Measurements from ENCODE around the gene ENAH. TPM values are rescaled to one million over a fixed set of nuclear protein-coding genes. Genes with fewer than 3 reads are reported as not detected.
"Not testable (repeated sequence)": the region's sequence is repeated elsewhere in the genome, so short reads cannot be mapped to it uniquely, and the experiment has no call there.

Gene ENAH
- 100 to 1,000 TPM; 158 to 295 (median 225) TPM for total RNA-seq

DNA sequence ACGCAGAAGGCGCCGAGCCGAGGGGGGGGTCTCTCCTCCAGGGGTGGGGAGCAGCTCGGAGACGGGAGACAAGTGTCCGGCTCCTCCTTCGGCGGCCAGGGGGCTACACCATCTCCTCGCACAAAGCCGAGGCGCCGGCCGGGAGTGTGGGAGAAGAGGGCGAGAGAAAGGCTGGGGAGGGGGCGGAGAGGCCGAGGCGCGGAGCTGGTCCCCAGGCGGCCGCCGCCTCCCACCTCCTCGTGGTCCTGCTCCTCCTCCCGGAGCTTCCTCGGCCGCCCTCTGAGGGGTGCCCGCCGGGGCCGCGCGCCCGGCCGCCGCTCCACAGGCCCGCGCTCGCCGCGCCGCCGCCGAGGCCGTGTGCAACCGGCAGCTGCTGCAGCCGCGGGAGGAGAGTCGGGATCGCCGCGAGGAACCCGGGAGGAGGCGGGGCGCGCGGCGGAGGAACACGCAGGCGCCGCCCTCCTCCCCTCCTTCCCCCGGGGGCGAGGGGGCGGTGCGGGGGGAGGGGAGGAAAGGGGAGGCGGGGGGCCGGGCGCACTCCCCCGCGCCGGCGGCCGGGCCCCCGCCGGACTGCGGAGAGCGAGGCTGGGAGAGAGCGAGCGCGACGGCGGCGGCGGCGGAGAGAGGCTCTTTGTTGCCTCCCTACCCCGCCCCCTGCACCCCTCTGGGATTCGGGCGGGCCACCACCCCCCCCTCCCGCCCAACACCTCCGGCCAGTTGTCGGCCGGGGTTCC is at the start of gene ENAH:
TSS of gene ENAH (minus strand) at position 395 of the 734 bp plus-strand sequence. CDS start 433 bp downstream, outside the sequence.
- H3K9me3 ChIP-seq = no peaks in the 10 kb centered on the region
- ATAC-seq = peak; percentile 83
- TF ChIP-seq POLR2AphosphoS5 (IDR thresholded peaks at IDR 0.05) (peak; percentile 65), POLR2A (IDR thresholded peaks at IDR 0.05) (peak; percentile 53 to 97), EP300 (IDR thresholded peaks at IDR 0.05) (no peak)
- TF ChIP-seq, protein P1, sequence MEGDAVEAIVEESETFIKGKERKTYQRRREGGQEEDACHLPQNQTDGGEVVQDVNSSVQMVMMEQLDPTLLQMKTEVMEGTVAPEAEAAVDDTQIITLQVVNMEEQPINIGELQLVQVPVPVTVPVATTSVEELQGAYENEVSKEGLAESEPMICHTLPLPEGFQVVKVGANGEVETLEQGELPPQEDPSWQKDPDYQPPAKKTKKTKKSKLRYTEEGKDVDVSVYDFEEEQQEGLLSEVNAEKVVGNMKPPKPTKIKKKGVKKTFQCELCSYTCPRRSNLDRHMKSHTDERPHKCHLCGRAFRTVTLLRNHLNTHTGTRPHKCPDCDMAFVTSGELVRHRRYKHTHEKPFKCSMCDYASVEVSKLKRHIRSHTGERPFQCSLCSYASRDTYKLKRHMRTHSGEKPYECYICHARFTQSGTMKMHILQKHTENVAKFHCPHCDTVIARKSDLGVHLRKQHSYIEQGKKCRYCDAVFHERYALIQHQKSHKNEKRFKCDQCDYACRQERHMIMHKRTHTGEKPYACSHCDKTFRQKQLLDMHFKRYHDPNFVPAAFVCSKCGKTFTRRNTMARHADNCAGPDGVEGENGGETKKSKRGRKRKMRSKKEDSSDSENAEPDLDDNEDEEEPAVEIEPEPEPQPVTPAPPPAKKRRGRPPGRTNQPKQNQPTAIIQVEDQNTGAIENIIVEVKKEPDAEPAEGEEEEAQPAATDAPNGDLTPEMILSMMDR (IDR thresholded peaks at IDR 0.05) = peak in 1 of 4 experiments; percentile 6
- H3K27me3 ChIP-seq = no peaks in the 10 kb centered on the region
- H3K4me3 ChIP-seq = peak within 1 kb of the TSS; percentile 76 to 92
- H3K4me1 ChIP-seq = peaks cover 12 to 69% (median 23%) of the 10 kb centered on the region in 3 donors
- H3K36me3 ChIP-seq = no peaks in the 10 kb centered on the region
- WGBS, 2 donors (ENCODE audit: low coverage in 1 of 2) = no CpG with 5 or more reads among the region's 90 CpGs
- peak within 1 kb of the TSS; percentile 97 to 100 (median 99) for H3K27ac ChIP-seq

DNA sequence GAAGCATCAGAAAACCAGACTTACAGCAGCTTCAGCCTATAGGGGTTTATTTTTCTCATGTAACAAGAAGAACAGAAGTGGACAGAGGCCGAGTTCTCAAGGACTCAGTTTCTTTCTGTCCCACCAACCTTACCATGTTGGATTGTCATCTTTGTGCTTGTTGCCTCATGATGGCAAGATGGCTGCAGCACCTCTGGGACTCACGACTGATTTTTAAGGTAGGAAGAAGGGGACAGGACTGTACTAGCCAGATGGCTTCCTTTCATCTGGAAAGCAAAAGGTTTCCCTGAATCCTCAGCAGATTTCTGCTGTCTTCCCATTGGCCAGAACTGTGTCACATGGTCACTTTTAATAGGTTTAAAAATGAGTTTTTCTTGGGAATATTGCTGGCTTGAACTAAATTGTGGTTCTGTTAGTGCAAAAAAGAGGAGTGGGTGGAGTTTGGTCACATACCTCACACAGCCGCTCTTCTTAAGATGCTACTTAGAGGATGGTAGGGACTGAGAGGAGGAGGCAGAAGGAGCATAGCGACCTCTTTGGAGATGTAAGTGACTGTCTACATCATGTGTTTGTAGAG is 48.1 kb upstream of the ENAH start:
- no peaks in the 10 kb centered on the region for H3K9me3 ChIP-seq
- H3K27ac ChIP-seq = no peak overlapping the region
- no peaks in the 10 kb centered on the region for H3K27me3 ChIP-seq
- ATAC-seq = no peak
- H3K36me3 ChIP-seq = no peaks in the 10 kb centered on the region
- H3K4me3 ChIP-seq = no peak overlapping the region
- WGBS, 2 donors (ENCODE audit: low coverage in 1 of 2) = 87 to 91% methylated on average over 3 to 4 of the region's 4 CpGs
- peaks cover 0 to 8% (median 4%) of the 10 kb centered on the region in 3 donors for H3K4me1 ChIP-seq
- TF ChIP-seq EP300 (IDR thresholded peaks at IDR 0.05) (no peak), POLR2A (IDR thresholded peaks at IDR 0.05) (no peak), POLR2AphosphoS5 (IDR thresholded peaks at IDR 0.05) (no peak)
- TF ChIP-seq, protein P1 (IDR thresholded peaks at IDR 0.05) = no peak

DNA sequence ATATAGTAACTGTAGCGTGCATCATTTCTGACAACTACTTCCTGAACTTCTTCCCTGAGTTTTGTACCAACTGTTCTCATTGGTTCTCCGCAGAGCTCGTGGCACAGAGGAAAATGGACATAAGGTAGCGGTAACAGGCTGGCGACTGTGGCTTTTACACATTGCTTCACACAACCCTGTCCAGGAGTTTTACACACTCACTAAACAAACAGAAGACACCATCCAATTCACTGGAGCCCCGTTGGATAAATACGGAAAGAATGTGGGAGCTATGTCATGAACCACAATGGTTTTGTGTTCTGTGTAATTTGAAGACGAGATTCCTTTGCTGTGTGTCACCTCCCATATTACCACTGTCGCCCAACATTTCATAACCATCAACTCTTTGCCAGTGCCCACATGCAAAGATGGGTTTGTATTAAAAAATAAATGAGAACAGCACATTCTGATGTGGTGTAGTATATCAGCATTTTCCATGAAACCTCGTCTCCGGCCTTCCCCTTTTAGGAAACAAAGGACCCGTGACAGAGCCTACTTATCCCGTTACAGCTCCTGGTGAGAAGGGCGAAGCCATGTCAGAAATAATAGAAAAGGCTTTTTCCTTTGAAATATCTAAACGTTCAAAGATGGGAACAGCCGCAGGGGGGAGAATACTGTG is 47.4 kb upstream of the ENAH start:
- no peak overlapping the region for H3K4me3 ChIP-seq
- no peak for TF ChIP-seq POLR2A (IDR thresholded peaks at IDR 0.05)
- TF ChIP-seq EP300 (IDR thresholded peaks at IDR 0.05) = no peak
- TF ChIP-seq, protein P1 (IDR thresholded peaks at IDR 0.05) = no peak
- no peak for TF ChIP-seq POLR2AphosphoS5 (IDR thresholded peaks at IDR 0.05)
- ATAC-seq = no peak

DNA sequence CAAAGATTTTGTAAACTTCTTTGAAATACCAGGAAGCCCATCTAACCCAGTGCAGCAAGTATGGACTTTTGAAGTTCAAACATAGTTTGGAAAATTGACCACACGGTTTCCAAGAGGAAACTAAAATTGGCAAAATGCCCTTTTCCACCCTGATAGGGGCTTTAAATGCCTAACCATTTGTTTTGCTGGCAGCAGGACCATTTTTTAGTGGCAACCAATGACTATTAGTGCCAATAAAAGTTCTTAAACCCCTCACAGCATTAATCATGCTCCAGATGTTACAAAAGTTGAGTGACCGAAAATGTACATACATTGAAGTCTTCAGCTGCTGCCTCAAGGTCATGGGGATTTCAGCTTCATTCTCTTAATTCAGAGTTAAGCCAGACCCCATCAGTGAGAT is 46.4 kb upstream of the ENAH start:
- no peaks in the 10 kb centered on the region for H3K36me3 ChIP-seq
- ATAC-seq = no peak
- H3K9me3 ChIP-seq = no peaks in the 10 kb centered on the region
- TF ChIP-seq EP300 (IDR thresholded peaks at IDR 0.05) = no peak
- TF ChIP-seq POLR2A (IDR thresholded peaks at IDR 0.05) = no peak
- TF ChIP-seq, protein P1 (IDR thresholded peaks at IDR 0.05) = no peak
- no peak for TF ChIP-seq POLR2AphosphoS5 (IDR thresholded peaks at IDR 0.05)
- H3K4me3 ChIP-seq = no peak overlapping the region
- H3K4me1 ChIP-seq = peaks cover 0 to 19% (median 4%) of the 10 kb centered on the region in 3 donors
- H3K27me3 ChIP-seq = no peaks in the 10 kb centered on the region
- 54 to 56% methylated on average over 2 of the region's 2 CpGs for WGBS, 2 donors (ENCODE audit: low coverage in 1 of 2)
- H3K27ac ChIP-seq = peak overlapping the region in 1 of 4 donors; percentile 30

More for the DNA sequence above, 47.4 kb upstream of the ENAH start:
- Histone ChIP-seq H3K9me3 (no peaks in the 10 kb centered on the region), H3K4me1 (peaks cover 0 to 15% (median 4%) of the 10 kb centered on the region in 3 donors), H3K27ac (peak overlapping the region in 1 of 4 donors; percentile 30), H3K36me3 (no peaks in the 10 kb centered on the region), H3K27me3 (no peaks in the 10 kb centered on the region)
- WGBS, 2 donors (ENCODE audit: low coverage in 1 of 2) = 56 to 71% methylated on average over 16 of the region's 16 CpGs

DNA sequence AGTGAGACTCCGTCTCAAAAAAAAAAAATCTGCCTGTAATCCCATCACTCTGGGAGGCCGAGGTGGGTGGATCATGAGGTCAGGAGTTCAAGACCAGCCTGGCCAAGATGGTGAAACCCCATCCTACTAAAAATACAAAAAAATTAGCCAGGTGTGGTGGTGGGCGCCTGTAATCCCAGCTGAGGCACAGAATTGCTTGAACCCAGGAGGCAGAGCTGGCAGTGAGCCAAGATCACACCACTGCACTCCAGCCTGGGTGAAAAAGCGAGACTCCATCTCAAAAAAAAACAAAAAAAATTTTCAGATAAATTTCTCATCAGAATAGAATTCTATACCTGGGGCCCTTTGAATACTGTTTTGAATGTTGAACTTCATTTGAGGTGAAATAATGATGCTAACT is 45.3 kb upstream of the ENAH start:
- not testable (repeated sequence) for H3K9me3 ChIP-seq, H3K36me3 ChIP-seq, H3K27ac ChIP-seq, H3K4me3 ChIP-seq, H3K27me3 ChIP-seq, ATAC-seq
- 83% methylated on average over 2 of the region's 4 CpGs; no CpG with 5 or more reads in 1 of the 2 donors for WGBS, 2 donors (ENCODE audit: low coverage in 1 of 2)
- H3K4me1 ChIP-seq = peaks cover 0 to 30% (median 4%) of the 10 kb centered on the region in 3 donors

Measured in gastroesophageal sphincter (tissue), 4 donors.